Loucy (cell line): Measurements from ENCODE around the gene CCDC6.

Source experiments
- H2AFZ ChIP-seq: fragments of 200-600 bp; sonication (generic); 2 replicates; pipeline ENCODE4 v1.6.0; 2016; ENCODE audit warnings: antibody characterized with exemption, mild to moderate bottlenecking, low read length, moderate library complexity
- H3F3A ChIP-seq: fragments of 200-600 bp; 2 replicates; pipeline ENCODE4 v1.6.0; 2016; ENCODE audit warnings: antibody characterized with exemption, low read depth, mild to moderate bottlenecking
- H3K27me3 ChIP-seq: fragments of 200-600 bp; sonication (generic); 2 replicates; pipeline ENCODE4 v1.6.1; 2014; ENCODE audit warnings: low read length, mild to moderate bottlenecking; ENCODE audit not compliant: insufficient read depth, poor library complexity, severe bottlenecking
- H3K36me3 ChIP-seq: fragments of 200-600 bp; sonication (generic); 2 replicates; pipeline ENCODE4 v1.6.1; 2016; ENCODE audit warnings: low read length; ENCODE audit not compliant: insufficient read depth
- H3K4me1 ChIP-seq: fragments of 200-600 bp; sonication (generic); 2 replicates; pipeline ENCODE4 v1.5.1; 2014; ENCODE audit warnings: low read length, mild to moderate bottlenecking; ENCODE audit not compliant: insufficient read depth, poor library complexity, severe bottlenecking
- H3K4me2 ChIP-seq: fragments of 200-600 bp; sonication (generic); 2 replicates; pipeline ENCODE4 v1.6.0; 2014; ENCODE audit warnings: antibody characterized with exemption, low read length, low read depth, mild to moderate bottlenecking; ENCODE audit not compliant: poor library complexity, severe bottlenecking
- H3K4me3 ChIP-seq: fragments of 200-600 bp; sonication (generic); 2 replicates; pipeline ENCODE4 v1.5.1; 2014; ENCODE audit warnings: low read length, mild to moderate bottlenecking, mixed read lengths; ENCODE audit not compliant: poor library complexity, severe bottlenecking
- H3K79me2 ChIP-seq: fragments of 200-600 bp; sonication (generic); 2 replicates; pipeline ENCODE4 v1.6.1; 2014; ENCODE audit warnings: low read length; ENCODE audit not compliant: insufficient read depth
- H3K9ac ChIP-seq: fragments of 200-600 bp; sonication (generic); 2 replicates; pipeline ENCODE4 v1.6.0; 2014; ENCODE audit warnings: mild to moderate bottlenecking, low read depth, low read length, moderate library complexity; ENCODE audit not compliant: poor library complexity, severe bottlenecking
- H3K9me2 ChIP-seq: fragments of 200-600 bp; sonication (generic); replicated peaks from 2 replicates; pipeline ENCODE4 v1.6.1; 2016; ENCODE audit warnings: low read depth, low read length, mixed read lengths
- H3K9me3 ChIP-seq: fragments of 200-600 bp; sonication (generic); 2 replicates; pipeline ENCODE4 v1.6.1; 2014; ENCODE audit warnings: mild to moderate bottlenecking, antibody characterized with exemption, low read length, low read depth; ENCODE audit not compliant: insufficient read depth
- H4K20me1 ChIP-seq: fragments of 200-600 bp; sonication (generic); 2 replicates; pipeline ENCODE4 v1.6.0; 2014; ENCODE audit warnings: antibody characterized with exemption, low read length, mild to moderate bottlenecking; ENCODE audit not compliant: insufficient read depth, poor library complexity, severe bottlenecking
- CTCF ChIP-seq: fragments of 200-600 bp; sonication (generic); conservative IDR thresholded peaks from 2 replicates; pipeline ENCODE4 v1.5.1; 2014; ENCODE audit warnings: mild to moderate bottlenecking, antibody characterized with exemption, low read length
- EZH2phosphoT487 ChIP-seq: fragments of 200-600 bp; IDR thresholded peaks from 2 replicates; pipeline ENCODE4 v1.6.1; 2018; ENCODE audit warnings: antibody characterized with exemption, mild to moderate bottlenecking, moderate library complexity, borderline replicate concordance

CCDC6 gene

DNA sequence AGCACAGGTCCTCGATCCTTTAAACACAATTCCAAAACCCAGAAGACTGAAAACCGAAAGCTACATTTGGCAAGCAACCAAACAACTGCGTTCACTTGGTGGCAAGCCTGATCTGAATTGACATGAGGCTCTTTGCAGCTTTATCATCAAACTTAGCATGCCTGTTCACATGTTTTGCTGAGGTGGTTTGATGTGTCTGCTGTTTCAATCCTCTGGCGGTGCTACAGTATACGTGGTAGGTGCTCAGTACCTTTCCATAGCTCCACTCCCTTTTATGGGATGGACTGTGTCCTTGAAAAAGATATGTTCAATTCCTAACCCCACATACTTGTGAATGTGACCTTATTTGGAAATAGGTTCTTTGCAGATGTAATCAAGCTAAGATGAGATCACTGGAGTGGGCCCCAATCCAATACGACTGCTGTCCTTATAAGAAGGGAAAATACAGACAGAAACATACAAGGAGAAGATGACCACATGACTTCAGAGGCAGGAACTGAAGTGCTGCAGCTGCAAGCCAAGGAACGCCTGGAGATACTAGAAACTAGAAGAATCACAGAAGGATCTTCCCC is 33.4 kb downstream of the CCDC6 start:
- no peaks in the 10 kb centered on the region for H3K9me2 ChIP-seq
- peaks cover 37% of the 10 kb centered on the region for H4K20me1 ChIP-seq
- TF ChIP-seq EZH2phosphoT487 (no peak), CTCF (no peak)
- H3K4me1 ChIP-seq: peaks cover 22% of the 10 kb centered on the region
- no peaks in the 10 kb centered on the region for H3K27me3 ChIP-seq
- H2AFZ ChIP-seq: no peak overlapping the region
- no peak overlapping the region for H3K9ac ChIP-seq
- no peaks in the 10 kb centered on the region for H3K9me3 ChIP-seq
- H3K36me3 ChIP-seq: no peaks in the 10 kb centered on the region
- H3F3A ChIP-seq: no peaks in the 10 kb centered on the region
- H3K79me2 ChIP-seq: peaks cover 94% of the 10 kb centered on the region
- no peak overlapping the region for H3K4me2 ChIP-seq
- no peak overlapping the region for H3K4me3 ChIP-seq

- Histone ChIP-seq H3F3A (no peaks in the 10 kb centered on the region), H3K36me3 (no peaks in the 10 kb centered on the region), H3K9me2 (no peaks in the 10 kb centered on the region), H3K4me3 (no peak overlapping the region), H3K79me2 (peaks cover 93% of the 10 kb centered on the region), H3K27me3 (no peaks in the 10 kb centered on the region), H3K4me2 (no peak overlapping the region), H3K9ac (no peak overlapping the region), H3K4me1 (peaks cover 19% of the 10 kb centered on the region), H4K20me1 (peaks cover 27% of the 10 kb centered on the region), H2AFZ (no peak overlapping the region), H3K9me3 (no peaks in the 10 kb centered on the region)
- TF ChIP-seq EZH2phosphoT487: no peak
- TF ChIP-seq CTCF: no peak
Measured at GRCh38 chr10:59870152-59870551, 36.2 kb downstream of the CCDC6 start.

GRCh38 chr10:59869594-59869940 is 36.8 kb downstream of the CCDC6 start:
- Histone ChIP-seq H3K27me3 (no peaks in the 10 kb centered on the region), H4K20me1 (peaks cover 27% of the 10 kb centered on the region), H3K4me2 (no peak overlapping the region), H3K4me1 (peaks cover 24% of the 10 kb centered on the region), H2AFZ (no peak overlapping the region), H3F3A (0 out of 2 replicates have a peak, but pooled peaks cover 2% of the 10 kb centered on the region), H3K79me2 (peaks cover 89% of the 10 kb centered on the region), H3K4me3 (no peak overlapping the region), H3K36me3 (no peaks in the 10 kb centered on the region), H3K9ac (no peak overlapping the region), H3K9me3 (no peaks in the 10 kb centered on the region), H3K9me2 (no peaks in the 10 kb centered on the region)
- TF ChIP-seq CTCF (no peak), EZH2phosphoT487 (no peak)
